G401.6 (cell line): ENCODE measurements around the gene CARM1.
"Not testable (repeated sequence)": the region's sequence is repeated elsewhere in the genome, so short reads cannot be mapped to it uniquely, and the experiment has no call there.

ENCODE experiments used
- FAIRE-seq: peaks from 2 replicates; lab custom pipeline; 2012; peaks lifted over from hg19 to GRCh38; lab: Jason Lieb, UNC

Gene CARM1

GRCh38 chr19:10935371-10936059 lies 64.2 kb downstream of the CARM1 start:
- no peak for FAIRE-seq

GRCh38 chr19:10936661-10937084 lies 65.3 kb downstream of the CARM1 start:
- peak; percentile 87 for FAIRE-seq

- FAIRE-seq = not testable (repeated sequence)
Measured at GRCh38 chr19:10941649-10942048, 70.3 kb downstream of the CARM1 start.

GRCh38 chr19:10943412-10943811 lies 72.1 kb downstream of the CARM1 start:
- FAIRE-seq = not testable (repeated sequence)

GRCh38 chr19:10945264-10945663 lies 73.9 kb downstream of the CARM1 start:
- FAIRE-seq = no peak

- FAIRE-seq = peak; percentile 99
Measured at GRCh38 chr19:10946958-10947657, 75.8 kb downstream of the CARM1 start.

GRCh38 chr19:10952809-10953208 lies 81.5 kb downstream of the CARM1 start:
- no peak for FAIRE-seq

- FAIRE-seq = not testable (repeated sequence)
Measured at GRCh38 chr19:10959277-10959968, 88.1 kb downstream of the CARM1 start.

GRCh38 chr19:10960314-10961072 lies 89.1 kb downstream of the CARM1 start, which contains the start of gene SMARCA4:
SMARCA4 (plus strand) TSS chr19:10961030; CDS start chr19:10984152, 23,122 bp downstream.
- no peak for FAIRE-seq

- no peak for FAIRE-seq
Measured at GRCh38 chr19:10961073-10961860, 89.9 kb downstream of the CARM1 start.

- FAIRE-seq = no peak
Measured at GRCh38 chr19:10962863-10963262, 91.5 kb downstream of the CARM1 start.

- FAIRE-seq = no peak
Measured at GRCh38 chr19:10963865-10964264, 92.5 kb downstream of the CARM1 start.

- FAIRE-seq = no peak
Measured at GRCh38 chr19:10964903-10965302, 93.5 kb downstream of the CARM1 start.

- FAIRE-seq = no peak
Measured at GRCh38 chr19:10965398-10965797, 94.0 kb downstream of the CARM1 start.

- no peak for FAIRE-seq
Measured at GRCh38 chr19:10966809-10967208, 95.5 kb downstream of the CARM1 start.

GRCh38 chr19:10968527-10969135 lies 97.3 kb downstream of the CARM1 start:
- no peak for FAIRE-seq

GRCh38 chr19:10971107-10971726 lies 99.9 kb downstream of the CARM1 start:
- no peak for FAIRE-seq
